ENCODE data around the gene PLOD3.
"Not testable (repeated sequence)": the region's sequence is repeated elsewhere in the genome, so short reads cannot be mapped to it uniquely, and the experiment has no call there.

Gene PLOD3

GRCh38 chr7:101217388-101218235 lies at the start of gene PLOD3, which contains the start of gene ZNHIT1:
Gene PLOD3, minus strand, starts transcription at chr7:101217581. Its CDS starts 307 bp downstream, at chr7:101217274.
Gene ZNHIT1, plus strand, starts transcription at chr7:101218165. Its CDS starts 31 bp downstream, at chr7:101218196.
- in situ Hi-C loops (cut with MboI; ENCODE audit: low sequenced_read_pairs) = no loop called here

- in situ Hi-C loops (cut with MboI; ENCODE audit: low sequenced_read_pairs) = no loop called here
These were observed 48.5 kb upstream of the PLOD3 start for GRCh38 chr7:101265622-101266516.

- in situ Hi-C loops (cut with MboI; ENCODE audit: low sequenced_read_pairs) = not testable (repeated sequence)
These were observed 46.8 kb upstream of the PLOD3 start for GRCh38 chr7:101264102-101264706.

GRCh38 chr7:101258243-101258731 lies 40.9 kb upstream of the PLOD3 start:
- in situ Hi-C loops (cut with MboI; ENCODE audit: low sequenced_read_pairs) = no loop called here

- in situ Hi-C loops (cut with MboI; ENCODE audit: low sequenced_read_pairs) = no loop called here
These were observed 38.4 kb upstream of the PLOD3 start for GRCh38 chr7:101255796-101256195.

- in situ Hi-C loops (cut with MboI; ENCODE audit: low sequenced_read_pairs) = not testable (repeated sequence)
These were observed 35.8 kb upstream of the PLOD3 start for GRCh38 chr7:101253199-101253598.

- in situ Hi-C loops (cut with MboI; ENCODE audit: low sequenced_read_pairs) = no loop called here
These were observed 34.7 kb upstream of the PLOD3 start for GRCh38 chr7:101251871-101252659.

GRCh38 chr7:101250324-101250723 lies 32.9 kb upstream of the PLOD3 start:
- in situ Hi-C loops (cut with MboI; ENCODE audit: low sequenced_read_pairs) = no loop called here

- in situ Hi-C loops (cut with MboI; ENCODE audit: low sequenced_read_pairs) = no loop called here
These were observed 30.9 kb upstream of the PLOD3 start for GRCh38 chr7:101248276-101248675.

GRCh38 chr7:101245147-101245668 lies 27.8 kb upstream of the PLOD3 start:
- in situ Hi-C loops (cut with MboI; ENCODE audit: low sequenced_read_pairs) = no loop called here

GRCh38 chr7:101244375-101245146 lies 27.2 kb upstream of the PLOD3 start, which contains the start of gene FIS1:
Gene FIS1, minus strand, starts transcription at chr7:101245081. Its CDS starts 77 bp downstream, at chr7:101245004.
- in situ Hi-C loops (cut with MboI; ENCODE audit: low sequenced_read_pairs) = no loop called here

- in situ Hi-C loops (cut with MboI; ENCODE audit: low sequenced_read_pairs) = no loop called here
These were observed 26.4 kb upstream of the PLOD3 start for GRCh38 chr7:101243646-101244374.

- in situ Hi-C loops (cut with MboI; ENCODE audit: low sequenced_read_pairs) = no loop called here
These were observed 24.3 kb upstream of the PLOD3 start for GRCh38 chr7:101241443-101242349.

- in situ Hi-C loops (cut with MboI; ENCODE audit: low sequenced_read_pairs) = no loop called here
These were observed 23.6 kb upstream of the PLOD3 start for GRCh38 chr7:101241015-101241363.

- in situ Hi-C loops (cut with MboI; ENCODE audit: low sequenced_read_pairs) = no loop called here
These were observed 23.0 kb upstream of the PLOD3 start for GRCh38 chr7:101240226-101241014.

- in situ Hi-C loops (cut with MboI; ENCODE audit: low sequenced_read_pairs) = no loop called here
These were observed 22.5 kb upstream of the PLOD3 start for GRCh38 chr7:101239951-101240220.
